HepG2 (cell line): Measurements from ENCODE around the gene PPP2R1B. TPM values are rescaled to one million over a fixed set of nuclear protein-coding genes. Genes with fewer than 3 reads are reported as not detected.

Source experiments
- ARID3A ChIP-seq: IDR thresholded peaks from 2 replicates; pipeline ENCODE4 v1.6.1; 2012; ENCODE audit warnings: low read depth, low read length, improper control_type of control experiment
- CAMTA2 ChIP-seq: sonication (generic); formaldehyde crosslinking; IDR thresholded peaks from 2 replicates; pipeline ENCODE4 v1.4.0; 2020; ENCODE audit warnings: mild to moderate bottlenecking, missing genetic modification reagents, borderline replicate concordance
- ELF1 ChIP-seq: sonication (generic); formaldehyde crosslinking; IDR thresholded peaks from 2 replicates; pipeline ENCODE4 v1.4.0; 2020; ENCODE audit warnings: missing genetic modification reagents
- FIP1L1 ChIP-seq: fragments of 200-400 bp; formaldehyde crosslinking; IDR thresholded peaks from 2 replicates; pipeline ENCODE4 v1.6.1; 2018; ENCODE audit warnings: low read depth, mild to moderate bottlenecking, low read length, moderate library complexity, borderline replicate concordance; ENCODE audit not compliant: insufficient read depth
- FOXO4 ChIP-seq: sonication (generic); formaldehyde crosslinking; conservative IDR thresholded peaks from 2 replicates; pipeline ENCODE4 v1.8.1; 2023; ENCODE audit warnings: missing genetic modification reagents
- GLI4 ChIP-seq: sonication (generic); formaldehyde crosslinking; IDR thresholded peaks from 2 replicates; pipeline ENCODE4 v1.5.1; 2020; ENCODE audit warnings: missing genetic modification reagents, mild to moderate bottlenecking, moderate library complexity, borderline replicate concordance
- HOXA9 ChIP-seq: sonication (generic); formaldehyde crosslinking; IDR thresholded peaks from 2 replicates; pipeline ENCODE4 v1.8.1; 2022; ENCODE audit warnings: missing genetic modification reagents, mild to moderate bottlenecking, moderate library complexity, borderline replicate concordance
- KLF6 ChIP-seq: IDR thresholded peaks from 2 replicates; pipeline ENCODE4 v1.8.0; 2016; ENCODE audit warnings: missing biosample characterization, missing genetic modification reagents
- MED1 ChIP-seq: sonication (generic); formaldehyde crosslinking; IDR thresholded peaks from 2 replicates; pipeline ENCODE4 v1.4.0; 2020; ENCODE audit warnings: missing genetic modification reagents
- TFAP4 ChIP-seq: sonication (generic); IDR thresholded peaks from 2 replicates; pipeline ENCODE4 v1.6.1; 2016; ENCODE audit warnings: low read depth, borderline replicate concordance
- THAP9 ChIP-seq: sonication (generic); formaldehyde crosslinking; IDR thresholded peaks from 2 replicates; pipeline ENCODE4; 2020; ENCODE audit warnings: missing genetic modification reagents, mild to moderate bottlenecking, borderline replicate concordance
- TP53 ChIP-seq: sonication (generic); formaldehyde crosslinking; conservative IDR thresholded peaks from 2 replicates; pipeline ENCODE4 v1.4.0; 2020; ENCODE audit warnings: missing genetic modification reagents
- ZBTB1 ChIP-seq: sonication (generic); formaldehyde crosslinking; IDR thresholded peaks from 2 replicates; pipeline ENCODE4 v1.4.0; 2020; ENCODE audit warnings: missing genetic modification reagents, borderline replicate concordance
- ZEB1 ChIP-seq: IDR thresholded peaks from 2 replicates; pipeline ENCODE4 v1.6.1; 2012; ENCODE audit warnings: mild to moderate bottlenecking, low read depth, inconsistent platforms; ENCODE audit not compliant: insufficient replicate concordance
- ZMYM2 ChIP-seq: sonication (generic); formaldehyde crosslinking; IDR thresholded peaks from 2 replicates; pipeline ENCODE4 v1.8.0; 2022; ENCODE audit warnings: mild to moderate bottlenecking, missing genetic modification reagents
- ZNF280B ChIP-seq: sonication (generic); formaldehyde crosslinking; IDR thresholded peaks from 2 replicates; pipeline ENCODE4 v1.5.0; 2020; ENCODE audit warnings: missing genetic modification reagents, mild to moderate bottlenecking, borderline replicate concordance
- ZNF704 ChIP-seq: sonication (generic); formaldehyde crosslinking; IDR thresholded peaks from 2 replicates; pipeline ENCODE4 v1.8.1; 2023; ENCODE audit warnings: mild to moderate bottlenecking, inconsistent platforms, moderate library complexity, missing genetic modification reagents, borderline replicate concordance
- polyA plus RNA-seq, 8 experiments: library from polyadenylated mRNA; depleted of rRNA in 3 of 8; stranded (reverse) in 7 of 8; unstranded in 1 of 8; fragments of >200 nt; fragmentation: Illumina TruSeq in 4 of 8; extraction: Trizol in 4 of 8; gene quantifications; 2 replicates each; pipeline versions ENCODE4 v1.2.1 to v1.2.3, GENCODE V29; 2011 to 2016; ENCODE audit warnings: low read depth in 4 of 8, missing spikeins in 1 of 8, mixed read lengths in 1 of 8; ENCODE audit not compliant: insufficient read depth in 1 of 8
- total RNA-seq, 5 experiments: library from RNA; depleted of rRNA; stranded (reverse); fragments of >200 nt; fragmentation: Illumina TruSeq; extraction: Trizol; gene quantifications; 2 replicates each; pipeline ENCODE4 v1.2.3, GENCODE V29; 2016; ENCODE audit warnings: low read depth in 1 of 5

Gene PPP2R1B
- total and polyA plus RNA-seq, 2 of the 13 experiments (the other 11 are each of a cell fraction or from before 2014, with no cell fraction given): 22.1 to 56.8 TPM

GRCh38 chr11:111765984-111766833, at the start of gene PPP2R1B (continued):
- TF ChIP-seq THAP9 (CRISPR knock-in tag): no peak
- TF ChIP-seq KLF6 (CRISPR knock-in tag): peak; percentile 23; the same call in 1 of the 2 replicates
- no peak for TF ChIP-seq ZEB1
- peak; percentile 31; the same call in 1 of the 2 replicates for TF ChIP-seq MED1 (CRISPR knock-in tag)
- peak; percentile 82; the same call in 1 of the 2 replicates for TF ChIP-seq CAMTA2 (CRISPR knock-in tag)
- peak; percentile 58; the same call in 1 of the 2 replicates for TF ChIP-seq GLI4
- no peak for TF ChIP-seq ELF1 (CRISPR knock-in tag)
- TF ChIP-seq ZNF704 (CRISPR knock-in tag): peak; percentile 65; the same call in 1 of the 2 replicates
- TF ChIP-seq ZBTB1 (CRISPR knock-in tag): no peak
- no peak for TF ChIP-seq TFAP4
- no peak for TF ChIP-seq FIP1L1
- no peak for TF ChIP-seq HOXA9 (CRISPR knock-in tag)
- no peak; the same call in 1 of the 2 replicates for TF ChIP-seq FOXO4 (CRISPR knock-in tag)
- no peak for TF ChIP-seq TP53
- no peak for TF ChIP-seq ARID3A
- TF ChIP-seq ZMYM2: no peak
- no peak for TF ChIP-seq ZNF280B (CRISPR knock-in tag)
